OCI-LY7 (cell line): ENCODE measurements around the gene SLC35E2B. TPM values are rescaled to one million over a fixed set of nuclear protein-coding genes. Genes with fewer than 3 reads are reported as not detected.
"Not testable (repeated sequence)": the region's sequence is repeated elsewhere in the genome, so short reads cannot be mapped to it uniquely, and the experiment has no call there.

Experiments
- BruUV-seq: library from RNA; stranded (reverse); fragments of 400-500 nt; replicated peaks from 2 replicates; lab custom pipeline; 2021; lab: Mats Ljungman, UMichigan
- CTCF ChIA-PET: fragments of 300-600 bp; sonication (Branson Sonifier 250); formaldehyde crosslinking; loops from one replicate; lab custom pipeline; 2022; ENCODE audit warnings: antibody characterized with exemption; ENCODE audit not compliant: unreplicated experiment; lab: Charles Lee
- POLR2A ChIA-PET: fragments of 300-600 bp; sonication (Branson Sonifier 250); formaldehyde crosslinking; loops from one replicate; lab custom pipeline; 2022; ENCODE audit warnings: antibody characterized with exemption; lab: Charles Lee
- DNase-seq: peaks from one replicate; pipeline ENCODE4 v3.0.0-alpha.2; 2015; ENCODE audit warnings: low spot score
- H2AFZ ChIP-seq: fragments of 200-600 bp; sonication (generic), shearing (Covaris generic); 2 replicates; pipeline ENCODE4 v1.6.1; 2014; ENCODE audit warnings: mild to moderate bottlenecking, antibody characterized with exemption, low read length, moderate library complexity
- H3K27ac ChIP-seq: fragments of 200-600 bp; sonication (generic); 2 replicates; pipeline ENCODE4 v1.5.1; 2014; ENCODE audit warnings: mixed run types, low read depth, mild to moderate bottlenecking, moderate library complexity, low read length, inconsistent platforms; ENCODE audit not compliant: poor library complexity, severe bottlenecking
- H3K36me3 ChIP-seq: fragments of 200-600 bp; sonication (generic); 2 replicates; pipeline ENCODE4 v1.6.1; 2014; ENCODE audit warnings: mild to moderate bottlenecking, antibody characterized with exemption, low read length, moderate library complexity, mixed read lengths; ENCODE audit not compliant: insufficient read depth
- H3K4me1 ChIP-seq: fragments of 200-600 bp; sonication (generic); 2 replicates; pipeline ENCODE4 v1.5.1; 2014; ENCODE audit warnings: mild to moderate bottlenecking, low read length; ENCODE audit not compliant: insufficient read depth, poor library complexity, severe bottlenecking
- H3K4me2 ChIP-seq: fragments of 200-600 bp; sonication (generic); 2 replicates; pipeline ENCODE4 v1.6.1; 2014; ENCODE audit warnings: mild to moderate bottlenecking, low read length
- H3K4me3 ChIP-seq: fragments of 200-600 bp; sonication (generic); 2 replicates; pipeline ENCODE4 v1.5.1; 2014; ENCODE audit warnings: mild to moderate bottlenecking, low read depth, low read length; ENCODE audit not compliant: poor library complexity, severe bottlenecking
- H3K79me2 ChIP-seq: fragments of 200-600 bp; sonication (generic); 2 replicates; pipeline ENCODE4 v1.6.1; 2016; ENCODE audit warnings: low read depth, mild to moderate bottlenecking, low read length, moderate library complexity, mixed read lengths; ENCODE audit not compliant: insufficient read depth
- H3K9me2 ChIP-seq: fragments of 200-600 bp; sonication (generic); 2 replicates; pipeline ENCODE4 v1.6.1; 2016; ENCODE audit warnings: mild to moderate bottlenecking, low read length, mixed read lengths; ENCODE audit not compliant: insufficient read depth
- H3K9me3 ChIP-seq: fragments of 200-600 bp; sonication (generic); 2 replicates; pipeline ENCODE4 v1.6.1; 2014; ENCODE audit warnings: mild to moderate bottlenecking, mixed run types, low read length, mixed read lengths
- H4K20me1 ChIP-seq: fragments of 200-600 bp; sonication (generic); 2 replicates; pipeline ENCODE4 v1.6.1; 2014; ENCODE audit warnings: mild to moderate bottlenecking, antibody characterized with exemption, low read length, moderate library complexity, mixed read lengths; ENCODE audit not compliant: insufficient read depth
- intact Hi-C: fragments of 100-400 bp; cut with micrococcal nuclease; formaldehyde crosslinking; loops from one replicate; pipeline ENCODE4 v1.10.0; 2022; ENCODE audit not compliant: unreplicated experiment
- total RNA-seq, 2 experiments: library from RNA; depleted of rRNA in 1 of 2; stranded (reverse); fragments of >200 nt in 1 of 2; shearing (Covaris generic) in 1 of 2; gene quantifications; 2 replicates each; pipeline ENCODE4 v1.2.3, GENCODE V29; 2014 to 2022

The SLC35E2B gene
- total RNA-seq, 2 experiments from 2014 or later, result 26.6 to 58.9 TPM

GRCh38 chr1:1640711-1641461 is 51.7 kb downstream of the SLC35E2B start:
- POLR2A ChIA-PET, H3K4me1 ChIP-seq, CTCF ChIA-PET, H3K9me3 ChIP-seq, H2AFZ ChIP-seq, H3K4me3 ChIP-seq, H3K4me2 ChIP-seq, H3K27ac ChIP-seq, H3K79me2 ChIP-seq, H4K20me1 ChIP-seq, H3K9me2 ChIP-seq, BruUV-seq, DNase-seq, intact Hi-C loops: not testable (repeated sequence)
- peaks cover 13% of the 10 kb centered on the region for H3K36me3 ChIP-seq

- POLR2A ChIA-PET, H3K4me2 ChIP-seq, intact Hi-C loops, DNase-seq, H3K9me3 ChIP-seq, H3K9me2 ChIP-seq, H4K20me1 ChIP-seq, H3K79me2 ChIP-seq, CTCF ChIA-PET, BruUV-seq, H3K27ac ChIP-seq, H2AFZ ChIP-seq, H3K4me1 ChIP-seq, H3K4me3 ChIP-seq, H3K36me3 ChIP-seq: not testable (repeated sequence)
These were observed 52.5 kb downstream of the SLC35E2B start for GRCh38 chr1:1640081-1640480.

GRCh38 chr1:1639368-1639767 is 53.2 kb downstream of the SLC35E2B start:
- H4K20me1 ChIP-seq, H2AFZ ChIP-seq, intact Hi-C loops, CTCF ChIA-PET, DNase-seq, H3K4me3 ChIP-seq, H3K4me2 ChIP-seq, H3K4me1 ChIP-seq, H3K79me2 ChIP-seq, H3K9me2 ChIP-seq, BruUV-seq, POLR2A ChIA-PET, H3K36me3 ChIP-seq, H3K27ac ChIP-seq, H3K9me3 ChIP-seq: not testable (repeated sequence)

- POLR2A ChIA-PET, result not testable (repeated sequence)
These were observed 54.1 kb downstream of the SLC35E2B start for GRCh38 chr1:1638528-1638927.

GRCh38 chr1:1637479-1637875 is 55.1 kb downstream of the SLC35E2B start:
- H3K4me1 ChIP-seq, H3K9me3 ChIP-seq, DNase-seq, H3K4me3 ChIP-seq, H3K27ac ChIP-seq, H4K20me1 ChIP-seq, BruUV-seq, H3K36me3 ChIP-seq, CTCF ChIA-PET, H3K9me2 ChIP-seq, H3K79me2 ChIP-seq, H3K4me2 ChIP-seq, H2AFZ ChIP-seq, intact Hi-C loops, POLR2A ChIA-PET: not testable (repeated sequence)

More at GRCh38 chr1:1638528-1638927, 54.1 kb downstream of the SLC35E2B start:
- H3K9me2 ChIP-seq, H3K9me3 ChIP-seq, intact Hi-C loops, BruUV-seq, H3K79me2 ChIP-seq, H3K36me3 ChIP-seq, H3K27ac ChIP-seq, CTCF ChIA-PET, DNase-seq, H4K20me1 ChIP-seq, H2AFZ ChIP-seq, H3K4me1 ChIP-seq, H3K4me3 ChIP-seq, H3K4me2 ChIP-seq: not testable (repeated sequence)

- H4K20me1 ChIP-seq, H3K4me2 ChIP-seq, H3K4me1 ChIP-seq, H2AFZ ChIP-seq, H3K4me3 ChIP-seq, H3K79me2 ChIP-seq, POLR2A ChIA-PET, CTCF ChIA-PET, DNase-seq, H3K36me3 ChIP-seq, intact Hi-C loops, H3K9me2 ChIP-seq, H3K9me3 ChIP-seq, H3K27ac ChIP-seq, BruUV-seq: not testable (repeated sequence)
These were observed 55.7 kb downstream of the SLC35E2B start for GRCh38 chr1:1636621-1637478.
